PC-9 (cell line): ENCODE measurements around the gene EPHB1. TPM values are rescaled to one million over a fixed set of nuclear protein-coding genes. Genes with fewer than 3 reads are reported as not detected.

Experiments
- BruUV-seq: library from RNA; stranded (reverse); fragments of 400-500 nt; replicated peaks from 2 replicates; lab custom pipeline; 2021; lab: Mats Ljungman, UMichigan
- CTCF ChIA-PET: fragments of 300-600 bp; sonication (Branson Sonifier 250); formaldehyde crosslinking; loops from one replicate; lab custom pipeline; 2022; ENCODE audit warnings: antibody characterized with exemption; lab: Charles Lee
- POLR2A ChIA-PET: fragments of 300-600 bp; sonication (Branson Sonifier 250); formaldehyde crosslinking; loops from one replicate; lab custom pipeline; 2022; ENCODE audit warnings: antibody characterized with exemption; ENCODE audit not compliant: unreplicated experiment; lab: Charles Lee
- DNase-seq, 2 experiments: peaks; one replicate each; pipeline versions ENCODE4 v3.0.0 to v3.0.0-alpha.2; 2015 to 2022; ENCODE audit warnings: mixed read lengths in 1 of 2
- H2AFZ ChIP-seq: fragments of 200-600 bp; sonication (generic); 2 replicates; pipeline ENCODE4 v1.8.1; 2017; ENCODE audit warnings: antibody characterized with exemption
- H3F3A ChIP-seq: fragments of 200-600 bp; sonication (generic); 2 replicates; pipeline ENCODE4 v1.8.1; 2017; ENCODE audit warnings: antibody characterized with exemption, mild to moderate bottlenecking, low read depth; ENCODE audit not compliant: insufficient read depth
- H3K27ac ChIP-seq: fragments of 200-600 bp; sonication (generic); 2 replicates; pipeline ENCODE4 v1.6.1; 2016; ENCODE audit warnings: mixed run types
- H3K27me3 ChIP-seq: fragments of 200-600 bp; sonication (generic); 2 replicates; pipeline ENCODE4 v1.6.1; 2016; ENCODE audit warnings: low read depth, mixed run types; ENCODE audit not compliant: insufficient read depth
- H3K36me3 ChIP-seq: fragments of 200-600 bp; sonication (generic); 2 replicates; pipeline ENCODE4 v1.6.1; 2016; ENCODE audit warnings: low read depth, mixed run types
- H3K4me1 ChIP-seq: fragments of 200-600 bp; sonication (generic); replicated peaks from 2 replicates; pipeline ENCODE4 v1.6.1; 2016; ENCODE audit warnings: mixed run types; ENCODE audit not compliant: insufficient read depth
- H3K4me2 ChIP-seq: fragments of 200-600 bp; sonication (generic); 2 replicates; pipeline ENCODE4 v1.6.1; 2017; ENCODE audit warnings: mixed run types
- H3K4me3 ChIP-seq: fragments of 200-600 bp; sonication (generic); 2 replicates; pipeline ENCODE4 v1.6.1; 2016; ENCODE audit warnings: mixed run types
- H3K79me2 ChIP-seq: fragments of 200-600 bp; sonication (generic); 2 replicates; pipeline ENCODE4 v1.6.1; 2017; ENCODE audit warnings: low read depth, mixed run types
- H3K9me2 ChIP-seq: fragments of 200-600 bp; sonication (generic); 2 replicates; pipeline ENCODE4 v1.8.1; 2017; ENCODE audit warnings: mild to moderate bottlenecking; ENCODE audit not compliant: insufficient read depth
- H3K9me3 ChIP-seq: fragments of 200-600 bp; sonication (generic); 2 replicates; pipeline ENCODE4 v1.8.1; 2016; ENCODE audit warnings: low read depth; ENCODE audit not compliant: insufficient read depth
- H4K20me1 ChIP-seq: fragments of 200-600 bp; sonication (generic); 2 replicates; pipeline ENCODE4 v1.8.1; 2017; ENCODE audit not compliant: insufficient read depth
- EZH2 ChIP-seq: fragments of 200-600 bp; sonication (generic); IDR thresholded peaks from 2 replicates; pipeline ENCODE4 v1.8.0; 2017; ENCODE audit warnings: antibody characterized with exemption, low read depth
- intact Hi-C: fragments of 100-400 bp; cut with micrococcal nuclease; formaldehyde crosslinking; loops from one replicate; pipeline ENCODE4 v1.10.0; 2022; ENCODE audit not compliant: unreplicated experiment
- total RNA-seq: library from RNA; stranded (reverse); gene quantifications from 2 replicates; pipeline ENCODE4 v1.2.3, GENCODE V29; 2021
- TF ChIP-seq, protein P1 (sequence below): fragments of 200-600 bp; sonication (generic); conservative IDR thresholded peaks from 2 replicates; pipeline ENCODE4 v1.6.1; 2017; ENCODE audit warnings: mixed run types, antibody characterized with exemption, mild to moderate bottlenecking, moderate library complexity

The EPHB1 gene
- total RNA-seq, 1 experiment from 2014 or later, result 0.15 TPM

- intact Hi-C loops, result no loop called here
- Histone ChIP-seq H3K27ac (no peak overlapping the region), H3K4me1 (no peaks in the 10 kb centered on the region), H3K27me3 (no peaks in the 10 kb centered on the region), H3K79me2 (no peaks in the 10 kb centered on the region), H3K9me3 (no peaks in the 10 kb centered on the region), H4K20me1 (no peaks in the 10 kb centered on the region; the same call in 1 of the 2 replicates), H3K36me3 (no peaks in the 10 kb centered on the region), H3K4me3 (no peak overlapping the region), H2AFZ (no peak overlapping the region), H3F3A (no peaks in the 10 kb centered on the region), H3K9me2 (no peaks in the 10 kb centered on the region), H3K4me2 (no peak overlapping the region)
- ChIA-PET CTCF (no interaction called here), POLR2A (no interaction called here)
- TF ChIP-seq, protein P1, sequence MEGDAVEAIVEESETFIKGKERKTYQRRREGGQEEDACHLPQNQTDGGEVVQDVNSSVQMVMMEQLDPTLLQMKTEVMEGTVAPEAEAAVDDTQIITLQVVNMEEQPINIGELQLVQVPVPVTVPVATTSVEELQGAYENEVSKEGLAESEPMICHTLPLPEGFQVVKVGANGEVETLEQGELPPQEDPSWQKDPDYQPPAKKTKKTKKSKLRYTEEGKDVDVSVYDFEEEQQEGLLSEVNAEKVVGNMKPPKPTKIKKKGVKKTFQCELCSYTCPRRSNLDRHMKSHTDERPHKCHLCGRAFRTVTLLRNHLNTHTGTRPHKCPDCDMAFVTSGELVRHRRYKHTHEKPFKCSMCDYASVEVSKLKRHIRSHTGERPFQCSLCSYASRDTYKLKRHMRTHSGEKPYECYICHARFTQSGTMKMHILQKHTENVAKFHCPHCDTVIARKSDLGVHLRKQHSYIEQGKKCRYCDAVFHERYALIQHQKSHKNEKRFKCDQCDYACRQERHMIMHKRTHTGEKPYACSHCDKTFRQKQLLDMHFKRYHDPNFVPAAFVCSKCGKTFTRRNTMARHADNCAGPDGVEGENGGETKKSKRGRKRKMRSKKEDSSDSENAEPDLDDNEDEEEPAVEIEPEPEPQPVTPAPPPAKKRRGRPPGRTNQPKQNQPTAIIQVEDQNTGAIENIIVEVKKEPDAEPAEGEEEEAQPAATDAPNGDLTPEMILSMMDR, result no peak
- no peak for TF ChIP-seq EZH2
- no TSS peak for BruUV-seq
- DNase-seq, result no peak
Measured at GRCh38 chr3:134978658-134979057, 183.6 kb downstream of the EPHB1 start.

GRCh38 chr3:134985864-134986715 lies 191.0 kb downstream of the EPHB1 start:
- Histone ChIP-seq H3K4me2 (no peak overlapping the region), H2AFZ (no peak overlapping the region), H3K4me3 (no peak overlapping the region), H3K36me3 (no peaks in the 10 kb centered on the region), H3K27ac (no peak overlapping the region), H3F3A (no peaks in the 10 kb centered on the region), H3K9me2 (no peaks in the 10 kb centered on the region; the same call in 1 of the 2 replicates), H3K79me2 (no peaks in the 10 kb centered on the region), H4K20me1 (no peaks in the 10 kb centered on the region), H3K9me3 (no peaks in the 10 kb centered on the region), H3K4me1 (no peaks in the 10 kb centered on the region), H3K27me3 (peaks cover 9% of the 10 kb centered on the region; the same call in 1 of the 2 replicates)
- intact Hi-C loops, result no loop called here
- ChIA-PET POLR2A (no interaction called here), CTCF (no interaction called here)
- no TSS peak for BruUV-seq
- TF ChIP-seq, protein P1, result no peak
- TF ChIP-seq EZH2, result no peak
- DNase-seq, result no peak

- TF ChIP-seq, protein P1, result no peak
- TF ChIP-seq EZH2, result no peak
- no peak for DNase-seq
- no peaks in the 10 kb centered on the region for H3K9me3 ChIP-seq
- H3K79me2 ChIP-seq, result no peaks in the 10 kb centered on the region
- no peaks in the 10 kb centered on the region for H4K20me1 ChIP-seq
- H3K4me3 ChIP-seq, result no peak overlapping the region
- ChIA-PET POLR2A (no interaction called here), CTCF (no interaction called here)
- no peaks in the 10 kb centered on the region for H3K4me1 ChIP-seq
- H3K4me2 ChIP-seq, result no peak overlapping the region
- BruUV-seq, result no TSS peak
- no peak overlapping the region for H2AFZ ChIP-seq
- H3K36me3 ChIP-seq, result no peaks in the 10 kb centered on the region
- H3K27me3 ChIP-seq, result peaks cover 16% of the 10 kb centered on the region; the same call in 1 of the 2 replicates
- intact Hi-C loops, result no loop called here
- no peaks in the 10 kb centered on the region for H3F3A ChIP-seq
- H3K27ac ChIP-seq, result no peak overlapping the region
- H3K9me2 ChIP-seq, result no peaks in the 10 kb centered on the region; the same call in 1 of the 2 replicates
Measured at GRCh38 chr3:134988666-134989065, 193.6 kb downstream of the EPHB1 start.
